Germinal center (tissue), 1 donor: Measurements from ENCODE around the gene RENBP.
"Not testable (repeated sequence)": the region's sequence is repeated elsewhere in the genome, so short reads cannot be mapped to it uniquely, and the experiment has no call there.

Experiments
- DNase-seq: peaks from one replicate; pipeline ENCODE4 v3.0.0; 2012; ENCODE audit warnings: mixed read lengths, low spot score

The RENBP gene

DNA sequence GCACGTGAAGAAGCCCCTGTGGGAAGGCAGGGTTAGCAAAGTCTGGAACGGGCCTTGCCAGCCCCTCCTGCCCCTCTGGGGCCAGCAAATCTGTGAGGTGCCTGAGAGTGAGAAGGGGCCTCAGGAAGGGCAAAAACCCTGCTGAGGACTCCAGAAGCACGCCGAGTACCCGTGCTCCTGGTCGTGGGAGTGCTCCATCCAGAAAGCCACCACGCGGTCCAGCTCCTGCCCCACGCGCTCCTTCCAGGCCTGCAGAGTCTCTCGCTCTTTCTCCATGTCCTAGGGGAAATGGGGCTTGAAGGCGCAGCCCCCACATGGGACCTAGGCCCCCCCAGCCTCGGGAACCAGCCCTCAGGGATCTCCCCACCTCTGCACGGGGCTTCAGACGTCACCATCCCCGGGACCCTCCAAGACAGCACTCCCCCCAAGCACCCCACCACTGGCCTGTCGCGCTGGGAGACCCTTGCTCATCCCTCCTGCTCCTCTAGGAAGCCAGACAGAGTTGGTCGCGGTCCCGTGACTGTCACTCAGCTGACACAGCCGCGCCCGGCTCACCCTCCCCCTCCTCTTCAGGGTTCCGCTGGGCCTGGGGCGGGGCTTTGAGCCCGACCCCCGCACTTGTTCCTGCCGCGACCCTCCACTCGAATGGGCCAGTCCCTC lies at the start of gene RENBP:
Gene RENBP, minus strand, starts transcription at position 504 of the 660 bp plus-strand sequence. Its CDS starts 33 bp downstream, at position 471.
- DNase-seq = no peak

DNA sequence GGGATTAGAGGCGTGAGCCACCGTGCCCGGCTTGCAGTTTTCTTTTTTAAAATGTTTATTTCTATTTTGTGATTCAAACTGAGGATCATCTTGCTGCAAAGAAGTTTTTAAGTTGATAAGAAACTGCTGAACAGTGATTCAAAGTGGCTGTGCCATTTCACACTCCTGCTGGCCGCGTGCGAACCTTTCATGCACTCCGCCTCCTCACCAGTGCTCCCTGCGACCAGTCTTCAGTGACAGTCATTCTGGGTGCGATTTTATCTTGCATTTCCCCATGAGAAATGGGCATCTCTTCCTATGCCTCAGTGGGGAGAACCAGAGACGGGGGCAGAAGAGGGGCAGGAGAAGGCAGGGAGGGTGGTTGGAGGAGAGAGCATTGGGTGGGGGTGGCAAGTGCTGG lies 49.5 kb upstream of the RENBP start:
- DNase-seq = no peak

DNA sequence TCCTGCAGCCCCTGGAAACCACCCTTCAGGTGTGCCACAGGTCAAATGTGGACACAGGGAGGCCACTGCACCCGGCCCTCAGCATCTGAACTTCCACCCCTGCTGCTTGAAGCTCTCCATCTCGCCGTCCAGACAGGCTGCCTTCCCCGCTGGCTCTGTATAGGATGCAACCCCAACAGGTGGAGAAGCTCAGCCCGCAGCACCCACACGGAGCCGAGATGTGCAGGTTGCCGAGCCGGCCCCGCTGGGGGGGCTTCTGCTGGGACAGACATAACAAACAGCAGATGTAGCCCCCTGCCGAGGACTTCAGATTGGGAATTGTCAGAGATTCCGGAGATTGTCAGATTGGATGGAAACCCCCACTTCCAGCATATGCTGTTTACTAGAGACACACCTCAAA lies 48.6 kb upstream of the RENBP start:
- DNase-seq = no peak

DNA sequence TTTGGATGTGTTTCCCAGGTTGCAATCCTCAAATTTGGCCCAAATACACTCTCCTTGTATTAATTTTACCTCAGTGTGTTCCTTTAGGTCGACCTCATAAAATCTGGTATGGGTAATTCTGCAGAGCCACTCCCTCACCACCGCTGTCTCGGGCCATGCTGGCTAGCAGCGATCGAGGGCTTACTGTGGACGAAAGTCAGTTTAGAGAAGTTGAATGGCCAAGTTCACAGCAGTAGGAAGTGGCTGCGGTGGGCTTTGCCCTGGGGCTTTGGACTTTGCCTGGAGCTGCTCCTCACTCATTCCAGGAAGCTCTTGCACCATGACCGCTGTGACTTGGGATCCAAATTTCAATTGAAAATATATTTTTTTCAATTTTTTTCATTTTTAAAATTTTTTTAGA lies 47.7 kb upstream of the RENBP start:
- no peak for DNase-seq

DNA sequence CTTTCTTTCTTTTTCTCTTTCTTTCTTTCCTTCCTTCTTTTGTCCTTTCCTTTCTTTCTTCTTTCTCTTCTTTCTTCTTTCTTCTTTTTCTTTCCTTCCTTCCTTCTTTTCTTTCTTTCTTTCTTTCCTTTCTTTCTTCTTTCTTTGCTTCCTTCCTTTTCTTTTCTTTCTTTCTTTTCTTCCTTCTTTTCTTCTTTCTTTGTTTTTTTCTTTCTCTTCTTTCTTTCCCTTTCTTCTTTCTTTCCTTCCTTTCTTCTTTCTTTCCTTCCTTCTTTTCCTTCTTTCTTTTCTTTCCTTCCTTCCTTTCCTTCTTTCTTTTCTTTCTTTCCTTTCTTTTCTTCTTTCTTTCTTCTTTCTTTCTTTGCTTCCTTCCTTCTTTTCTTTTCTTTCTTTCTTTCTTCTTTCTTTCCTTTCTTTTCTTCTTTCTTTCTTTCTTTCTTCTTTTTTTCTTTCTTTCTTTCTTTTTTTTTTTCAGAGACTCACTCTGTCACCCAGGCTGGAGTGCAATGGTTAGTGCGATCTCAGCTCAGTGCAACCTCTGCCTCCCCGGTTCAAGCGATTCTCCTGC lies 46.7 kb upstream of the RENBP start:
- no peak for DNase-seq

DNA sequence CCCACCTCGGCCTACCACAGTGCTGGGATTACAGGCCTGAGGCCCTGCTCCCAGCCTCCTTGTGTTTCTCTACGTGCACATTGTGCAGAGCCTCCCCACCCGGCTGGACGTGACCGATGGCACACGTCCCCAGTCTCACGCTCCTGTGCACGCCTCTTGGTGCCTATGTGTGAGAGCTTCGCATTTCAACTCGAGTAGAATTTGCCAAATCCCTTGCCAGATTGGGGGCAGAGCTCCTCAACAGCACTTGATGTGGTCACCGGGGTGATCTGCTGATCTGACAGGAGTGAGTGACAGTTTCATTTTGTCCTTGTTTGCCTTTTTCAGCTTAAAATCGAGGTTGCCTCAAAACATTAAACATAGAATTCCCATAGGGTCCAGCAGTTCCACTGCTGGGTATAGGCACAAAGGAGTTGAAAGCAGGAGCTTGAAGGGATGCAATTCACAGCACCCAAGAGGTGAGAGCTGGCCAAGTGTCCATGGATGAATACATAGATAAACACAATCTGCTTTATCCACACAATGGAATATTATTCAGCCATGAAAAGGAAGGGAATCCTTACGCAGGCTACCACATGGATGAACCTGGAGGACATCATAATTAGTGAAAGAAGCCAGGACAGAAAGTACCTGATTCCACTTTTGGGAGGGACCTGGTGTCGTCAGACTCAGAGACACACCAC lies 45.7 kb upstream of the RENBP start:
- no peak for DNase-seq

DNA sequence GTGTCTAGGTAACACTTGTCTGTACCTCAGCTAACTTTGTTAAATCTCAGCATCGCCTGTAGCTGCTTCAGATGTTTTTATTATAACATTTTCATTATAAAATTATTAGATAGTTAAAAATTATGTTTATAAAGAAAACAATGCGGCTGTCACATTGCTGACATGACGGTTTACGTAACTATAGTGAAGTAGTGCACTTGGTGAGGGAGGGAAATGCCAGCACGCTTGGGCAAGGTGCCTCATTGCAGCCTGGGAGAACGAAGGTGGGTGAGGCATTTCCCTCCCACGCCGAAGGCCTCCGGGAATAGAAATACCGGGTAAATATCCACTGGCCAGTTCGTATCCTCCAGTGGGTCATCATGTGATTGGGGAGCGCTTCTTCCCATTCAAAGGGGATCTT lies 44.0 kb upstream of the RENBP start:
- no peak for DNase-seq

DNA sequence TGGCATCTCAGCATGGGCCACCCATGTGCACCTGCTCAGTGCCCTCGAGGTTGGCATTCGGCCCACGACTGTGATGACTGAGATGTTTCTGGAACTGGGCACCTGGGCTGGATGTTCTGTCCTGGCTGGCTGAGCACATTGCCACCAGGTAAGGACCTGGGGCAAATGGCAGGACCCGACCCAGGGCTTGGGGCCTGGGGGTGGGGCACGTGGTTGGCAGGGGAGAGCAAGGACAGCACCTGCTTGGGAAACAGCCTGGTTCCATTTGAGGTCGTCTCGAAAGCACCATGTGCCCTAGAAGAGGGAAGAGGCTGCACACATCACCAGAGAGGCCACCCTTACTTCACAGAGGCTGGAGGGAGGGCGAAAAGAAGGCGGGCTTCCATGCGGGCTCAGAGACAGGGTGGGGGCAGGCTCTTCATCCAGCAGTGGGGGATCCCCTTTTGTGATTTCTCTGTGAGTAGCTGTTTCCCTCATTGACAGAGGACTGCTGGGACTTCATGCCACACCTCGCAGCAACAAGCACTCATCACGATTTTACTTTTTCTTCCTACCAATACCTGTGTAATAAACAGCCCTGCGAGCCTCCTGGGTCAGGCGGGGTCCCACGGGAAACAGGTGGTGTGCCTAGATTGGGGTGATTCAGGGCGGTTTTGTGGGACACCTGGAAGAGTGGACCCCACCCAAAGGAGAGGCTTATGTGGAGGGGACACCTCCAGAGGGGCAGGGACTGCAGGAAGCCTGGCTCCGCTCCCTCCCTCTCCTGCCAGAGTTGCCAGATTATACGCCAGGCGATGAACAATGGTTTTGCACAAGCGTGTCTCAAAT lies 40.1 kb upstream of the RENBP start:
- DNase-seq = peak; percentile 31

DNA sequence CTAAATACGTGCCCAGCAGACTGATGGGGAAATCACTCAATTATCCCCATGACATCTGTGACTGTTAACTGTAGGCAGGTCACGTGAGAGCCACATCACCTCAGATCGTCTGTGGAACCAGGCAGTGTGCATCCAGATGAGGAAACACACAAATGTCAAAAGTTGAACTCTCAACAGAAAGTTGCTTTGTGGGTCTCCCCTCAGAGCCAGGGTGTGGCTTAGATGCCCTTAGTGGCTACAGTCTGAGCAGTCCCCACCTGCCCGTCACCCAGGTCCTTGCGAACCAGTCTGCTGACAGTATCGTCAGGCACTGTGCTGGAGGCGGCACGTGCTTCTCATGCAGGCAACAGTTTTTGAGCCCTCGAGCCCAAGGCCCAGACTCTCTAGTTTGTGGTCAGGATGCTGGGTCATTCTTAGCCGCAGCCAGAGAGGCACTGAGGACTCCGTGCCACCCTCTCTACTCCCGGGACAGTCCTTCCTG lies 38.9 kb upstream of the RENBP start:
- no peak for DNase-seq

DNA sequence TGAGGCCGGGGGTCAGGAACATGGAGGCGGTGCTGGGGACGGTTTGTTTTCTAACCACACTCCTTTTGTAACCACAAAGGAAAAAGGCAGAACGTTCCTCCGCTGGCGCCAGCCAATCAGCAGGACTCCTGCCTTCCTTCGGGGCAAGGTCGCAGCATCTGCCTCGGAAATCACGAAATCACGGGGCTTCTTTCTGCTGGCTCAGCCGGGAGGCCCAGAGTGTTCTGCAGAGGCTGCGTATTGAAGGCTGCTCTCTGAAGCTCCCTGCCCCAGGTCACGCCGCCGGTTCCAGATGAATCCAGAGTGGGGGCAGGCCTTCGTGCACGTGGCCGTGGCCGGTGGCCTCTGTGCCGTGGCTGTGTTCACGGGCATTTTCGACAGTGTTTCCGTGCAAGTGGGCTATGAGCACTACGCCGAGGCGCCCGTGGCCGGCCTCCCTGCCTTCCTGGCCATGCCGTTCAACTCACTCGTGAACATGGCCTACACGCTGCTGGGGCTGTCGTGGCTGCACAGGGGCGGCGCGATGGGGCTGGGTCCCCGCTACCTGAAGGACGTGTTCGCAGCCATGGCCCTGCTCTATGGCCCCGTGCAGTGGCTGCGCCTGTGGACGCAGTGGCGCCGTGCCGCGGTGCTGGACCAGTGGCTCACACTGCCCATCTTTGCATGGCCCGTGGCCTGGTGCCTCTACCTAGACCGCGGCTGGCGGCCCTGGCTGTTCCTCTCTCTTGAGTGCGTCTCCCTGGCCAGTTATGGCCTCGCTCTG lies 37.5 kb upstream of the RENBP start:
- DNase-seq = no peak

DNA sequence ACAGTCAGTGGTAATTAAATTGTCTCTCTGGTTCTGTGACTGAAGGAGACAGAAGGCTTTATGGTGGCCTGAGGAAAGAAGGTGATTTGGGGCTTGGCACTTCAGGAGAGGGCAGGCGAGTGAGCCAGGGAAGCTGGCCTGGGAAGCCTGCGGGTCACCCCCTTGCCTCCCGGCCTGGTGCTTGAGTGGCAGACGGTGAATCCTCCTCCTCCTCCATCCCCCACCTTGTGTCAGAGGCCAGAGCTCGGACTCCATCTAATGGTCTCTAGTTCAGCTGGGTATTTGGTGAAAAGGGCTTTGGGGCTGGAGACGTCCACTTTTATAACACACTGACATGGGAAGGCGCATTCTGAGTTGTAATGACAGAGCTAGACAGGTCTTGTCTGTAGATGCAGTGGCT lies 36.8 kb upstream of the RENBP start:
- DNase-seq = no peak

DNA sequence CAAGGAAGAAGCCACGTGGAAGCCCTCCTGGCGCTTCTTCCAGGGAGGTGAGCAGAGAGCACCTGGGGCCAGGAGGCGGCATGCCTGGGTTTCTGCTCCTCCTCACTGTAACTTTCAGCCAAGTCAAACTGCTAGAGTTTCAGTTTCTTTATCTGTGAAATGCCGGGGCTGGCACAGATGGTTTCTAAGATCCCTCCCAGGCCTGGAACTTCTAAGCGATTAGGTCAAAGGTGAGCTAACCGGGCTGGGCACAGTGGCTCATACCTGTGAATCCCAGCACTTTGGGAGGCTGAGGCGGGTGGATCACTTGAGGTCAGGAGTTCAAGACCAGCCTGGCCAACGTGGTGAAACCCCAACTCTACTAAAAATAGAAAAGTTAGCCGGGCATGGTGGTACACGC lies 36.0 kb upstream of the RENBP start:
- DNase-seq = not testable (repeated sequence)

DNA sequence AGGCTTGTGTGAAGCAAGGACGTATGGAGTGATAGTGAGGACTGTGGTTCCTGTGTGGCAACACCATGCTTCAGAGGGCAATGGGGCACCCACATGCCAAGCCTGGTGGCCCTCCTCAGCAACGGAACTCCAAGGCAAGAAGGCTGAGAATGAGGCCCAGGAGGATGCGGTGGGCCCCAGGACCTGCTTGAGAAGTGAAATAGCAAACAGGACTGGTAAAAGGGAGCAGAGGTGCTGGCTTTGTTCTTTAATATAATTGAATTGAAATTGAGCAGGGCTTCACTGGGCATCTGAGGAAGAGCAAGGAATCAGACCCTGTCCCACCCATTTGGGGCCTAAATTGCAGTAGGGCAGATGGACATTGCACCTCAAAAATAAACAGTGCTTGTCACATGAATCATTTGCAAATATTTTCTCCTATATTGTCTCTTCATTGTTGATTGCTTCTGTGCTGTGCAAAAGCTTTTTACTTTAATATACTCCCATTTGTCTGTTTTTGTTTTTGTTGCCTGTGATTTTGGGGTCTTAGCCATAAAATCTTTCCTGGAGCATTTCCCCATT lies 30.4 kb upstream of the RENBP start:
- DNase-seq = no peak

DNA sequence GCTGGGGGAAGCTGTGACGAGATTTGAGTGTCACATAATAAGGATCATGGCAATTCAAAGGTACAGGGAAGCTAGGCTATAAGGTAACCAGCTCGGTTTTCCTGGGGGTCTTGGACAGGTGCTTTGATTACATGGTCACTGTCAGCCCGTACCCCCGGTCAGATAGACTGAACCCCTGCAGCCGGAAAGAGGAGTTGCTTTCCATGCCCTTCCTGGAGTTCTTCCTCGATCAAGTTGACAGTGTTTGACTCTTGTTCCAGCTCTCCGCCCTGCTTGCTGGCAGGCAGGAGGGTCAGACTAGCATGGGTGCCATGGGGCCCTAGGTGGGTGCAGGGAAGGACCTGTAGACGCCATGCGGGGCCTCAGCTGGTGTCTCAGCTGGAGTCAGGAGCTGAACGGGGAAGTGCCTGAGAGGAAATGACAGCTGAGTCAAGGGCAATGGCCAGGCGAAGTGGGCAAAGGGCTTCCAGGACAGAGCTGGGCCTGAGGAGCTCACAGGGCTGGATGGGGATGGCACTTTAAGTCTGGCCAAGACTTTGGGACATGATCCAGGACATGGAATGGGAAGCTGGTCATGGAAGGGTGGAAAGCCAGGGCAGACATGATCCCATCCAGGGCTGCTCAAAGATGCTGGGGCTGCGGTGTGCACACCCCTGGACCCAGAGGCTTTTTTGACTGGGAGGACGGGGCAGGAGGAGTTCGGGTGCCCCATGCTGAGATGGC lies 29.7 kb upstream of the RENBP start:
- DNase-seq = no peak

DNA sequence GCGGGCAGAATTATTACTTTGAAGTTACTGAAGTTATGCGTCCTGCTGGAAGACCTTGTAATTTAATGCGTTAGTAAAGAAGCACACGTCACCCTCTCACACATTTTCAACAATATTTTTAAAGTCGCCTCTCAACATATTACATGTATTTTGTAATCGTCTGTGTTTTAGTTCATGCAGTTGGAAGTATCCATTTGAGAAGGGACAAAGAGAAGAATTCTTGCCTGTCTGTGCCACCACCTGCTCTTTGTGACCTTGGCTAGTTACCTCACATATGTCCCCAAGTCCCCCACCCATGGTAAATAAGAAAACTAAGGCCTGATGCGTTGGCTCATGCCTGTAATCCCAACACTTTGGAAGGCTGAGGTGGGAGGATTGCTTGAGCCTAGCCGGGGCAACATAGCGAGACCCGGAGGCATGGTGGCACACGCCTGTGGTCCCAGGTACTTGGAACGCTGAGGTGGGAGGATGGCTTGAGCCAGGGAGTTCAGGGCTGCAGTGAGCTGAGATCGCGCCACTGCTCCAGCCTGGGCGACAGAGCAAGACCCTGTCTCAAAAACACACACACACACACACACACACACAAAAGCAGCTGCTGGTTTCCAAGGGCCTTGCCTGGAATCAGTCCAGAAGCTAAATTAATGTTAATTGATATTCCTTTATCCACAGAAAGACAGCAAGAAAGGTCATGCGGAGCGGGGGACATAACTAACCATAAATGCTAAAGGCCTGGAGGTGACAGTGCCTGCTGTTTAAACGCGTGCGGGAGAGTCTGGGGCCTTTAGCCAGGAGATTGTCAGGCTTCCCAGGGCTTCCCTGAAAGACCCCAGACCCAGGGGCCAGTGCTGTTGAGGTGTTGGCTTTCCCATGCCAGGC lies 28.9 kb upstream of the RENBP start:
- DNase-seq = no peak

DNA sequence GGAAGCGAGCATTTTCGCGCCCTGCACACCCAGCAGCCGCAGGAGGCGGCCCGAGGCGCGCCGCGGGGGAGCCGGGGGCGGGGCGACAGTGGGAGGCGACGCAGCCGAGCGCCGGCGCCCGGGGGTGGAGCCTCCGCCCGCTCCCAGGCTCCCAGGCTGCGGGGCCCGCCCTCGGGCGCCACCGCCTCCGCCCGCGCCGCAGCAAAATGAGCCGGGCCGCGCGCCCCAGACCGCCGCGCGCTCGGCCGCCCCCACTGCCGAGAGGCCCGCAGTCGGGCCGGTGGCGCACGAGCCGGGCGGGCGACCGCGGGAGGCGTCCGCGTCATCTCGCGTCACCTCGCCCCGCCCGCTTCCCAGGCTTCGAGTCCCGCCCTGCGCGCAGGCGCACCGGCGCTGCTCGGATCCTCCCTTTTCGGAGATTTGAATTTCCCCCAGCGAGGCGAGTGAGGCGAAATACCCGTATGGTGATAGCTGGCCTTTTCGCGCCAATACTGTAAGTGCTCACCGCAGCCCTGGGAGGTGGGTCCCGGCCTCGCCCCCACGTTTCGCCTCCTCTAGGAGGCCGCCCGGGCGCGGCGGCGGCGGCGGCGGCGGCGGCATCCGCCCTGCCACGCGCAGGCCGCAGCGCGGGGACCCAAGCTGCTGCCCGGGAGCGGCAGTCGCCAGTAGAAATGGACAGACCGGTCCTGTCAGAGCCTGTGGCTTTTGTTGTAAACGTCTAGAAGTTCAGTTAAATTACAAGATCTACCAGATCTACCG lies 28.1 kb upstream of the RENBP start, which contains the start of gene TMEM187:
Gene TMEM187, plus strand, starts transcription at position 387 of the 759 bp plus-strand sequence. CDS start 9,309 bp downstream, outside the sequence.
- DNase-seq = peak; percentile 86

DNA sequence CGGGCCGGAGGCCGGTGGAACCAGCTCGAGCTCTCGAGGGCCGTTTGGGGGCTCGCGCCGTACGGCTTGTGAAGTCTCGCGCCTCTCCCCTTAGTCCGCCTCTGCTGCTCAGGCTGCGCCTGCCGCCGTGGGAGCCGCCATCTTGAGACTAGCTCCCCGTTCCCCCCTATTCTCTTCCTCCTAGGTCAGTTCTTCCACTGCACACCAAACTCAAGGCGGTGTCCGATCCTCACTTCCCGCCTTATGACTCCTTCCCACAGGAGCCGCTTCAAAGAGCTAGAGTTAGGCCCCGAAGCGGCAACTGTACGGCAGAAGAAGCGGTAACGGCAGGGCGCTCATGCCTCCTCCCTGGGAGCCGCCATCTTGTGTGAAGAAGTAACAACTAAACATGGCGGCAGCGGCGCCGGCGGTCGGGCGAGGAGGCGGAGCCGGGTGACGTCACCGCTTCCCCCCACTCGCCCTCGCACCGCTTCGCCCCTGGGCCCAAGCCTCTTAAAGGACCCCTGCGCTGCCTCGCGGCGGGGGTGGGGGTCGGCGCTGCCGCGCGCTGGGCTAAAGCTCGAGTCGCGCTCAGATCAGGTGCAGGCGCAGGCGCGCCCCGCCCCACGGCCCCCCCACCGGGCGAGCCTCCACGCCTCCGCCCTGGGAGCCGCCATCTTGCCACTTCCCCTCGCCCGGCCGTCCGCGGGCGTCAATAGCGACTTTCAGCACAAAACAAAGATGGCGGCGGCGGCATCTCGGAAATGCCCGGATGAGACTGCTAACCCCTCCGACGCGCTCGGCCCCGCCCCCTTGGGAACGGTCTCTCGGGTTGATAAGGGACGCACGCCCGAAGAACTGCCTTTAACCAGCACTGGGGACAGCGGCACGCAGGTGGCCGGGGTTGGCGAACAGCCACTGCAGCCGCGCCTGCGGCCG lies 27.3 kb upstream of the RENBP start, which contains the start of gene HCFC1:
Gene HCFC1, minus strand, starts transcription at position 369 of the 918 bp plus-strand sequence. CDS start 978 bp downstream, outside the sequence.
- DNase-seq = peak; percentile 75

DNA sequence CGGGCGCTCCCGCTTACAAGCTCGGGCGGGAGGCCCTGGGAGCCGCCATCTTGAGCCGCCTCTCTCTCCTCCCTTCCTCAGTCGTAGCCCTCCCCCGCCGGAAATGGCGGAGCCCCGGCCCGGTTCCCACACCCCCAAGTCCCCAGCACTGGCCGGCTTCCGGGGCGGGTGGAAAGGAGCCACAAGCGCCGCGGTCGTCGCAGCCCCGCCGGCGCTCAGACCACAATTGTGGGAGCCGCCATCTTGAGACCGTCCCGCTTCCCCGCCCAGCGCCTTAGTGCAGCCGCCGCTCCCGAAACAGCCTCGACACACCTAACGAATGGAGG lies 26.6 kb upstream of the RENBP start:
- DNase-seq = peak; percentile 79
